HepG2 (cell line): Measurements from ENCODE around the gene FASTK.

Experiments used
- CTCF ChIP-seq: sonication (generic); formaldehyde crosslinking; IDR thresholded peaks from 2 replicates; pipeline ENCODE4 v1.5.0; 2020; ENCODE audit warnings: mild to moderate bottlenecking, missing genetic modification reagents, moderate library complexity
- FOSL2 ChIP-seq: sonication (generic); formaldehyde crosslinking; IDR thresholded peaks from 2 replicates; pipeline ENCODE4 v1.4.0; 2020; ENCODE audit warnings: missing genetic modification reagents
- NBN ChIP-seq: fragments of 450-650 bp; conservative IDR thresholded peaks from 2 replicates; pipeline ENCODE4 v1.6.1; 2017
- NFKBIZ ChIP-seq: IDR thresholded peaks from 2 replicates; pipeline ENCODE4 v1.6.1; 2018; ENCODE audit warnings: missing genetic modification reagents, missing compliant biosample characterization
- PTBP1 ChIP-seq: fragments of 200-400 bp; formaldehyde crosslinking; IDR thresholded peaks from 2 replicates; pipeline ENCODE4 v1.6.1; 2018; ENCODE audit warnings: low read length, low read depth; ENCODE audit not compliant: poor library complexity, severe bottlenecking
- REXO4 ChIP-seq: sonication (generic); formaldehyde crosslinking; IDR thresholded peaks from 2 replicates; pipeline ENCODE4 v1.8.0; 2022; ENCODE audit warnings: missing genetic modification reagents, mild to moderate bottlenecking, borderline replicate concordance
- ZNF274 ChIP-seq: sonication (generic); formaldehyde crosslinking; IDR thresholded peaks from 2 replicates; pipeline ENCODE4 v1.5.1; 2020; ENCODE audit warnings: mild to moderate bottlenecking, missing genetic modification reagents

DNA sequence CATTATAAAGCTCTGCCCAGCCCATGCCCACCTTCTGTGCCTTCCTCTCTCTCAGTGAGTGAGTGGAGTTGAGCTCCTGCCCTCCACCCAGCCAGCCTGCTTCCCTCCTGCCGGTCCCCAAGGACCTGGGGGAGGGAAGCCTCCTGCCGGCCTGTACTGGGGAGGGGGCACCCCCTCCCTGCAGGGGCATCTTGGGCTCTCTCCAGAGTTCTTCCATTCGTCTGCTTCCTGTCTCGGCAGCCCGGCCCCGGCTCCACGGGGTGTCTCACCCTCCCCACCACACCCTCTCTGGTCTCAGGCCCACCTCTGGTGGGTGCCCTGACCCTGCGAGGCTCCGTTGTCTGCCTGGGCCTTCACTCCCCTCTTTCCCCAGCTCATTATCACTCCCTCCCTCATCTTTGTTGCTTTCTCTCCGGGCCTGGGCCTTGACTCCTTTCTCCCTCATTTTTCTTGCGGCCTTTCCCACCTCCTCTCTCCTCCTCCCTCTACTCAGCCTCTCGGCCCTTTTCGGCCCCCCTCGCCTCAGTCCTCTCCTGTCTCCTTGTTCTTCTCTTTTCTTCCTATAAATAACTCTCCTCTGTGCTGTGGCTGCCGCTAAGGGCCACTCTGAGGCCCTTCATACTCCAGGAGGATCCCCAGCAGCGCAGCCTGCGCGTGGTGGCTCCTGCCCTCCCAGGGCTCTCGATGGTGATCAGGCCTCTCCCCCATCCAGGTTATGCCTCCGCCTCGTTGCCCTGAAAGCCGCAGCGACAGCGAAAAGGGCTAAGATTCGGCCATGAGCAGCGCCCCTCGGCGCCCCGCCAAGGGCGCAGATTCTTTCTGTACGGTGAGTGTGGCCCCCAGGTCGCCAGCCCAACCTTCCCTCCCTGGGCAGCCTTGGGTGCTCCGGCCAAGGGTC lies 19.1 kb downstream of the FASTK start:
- TF ChIP-seq CTCF (CRISPR knock-in tag) (no peak), NFKBIZ (no peak), FOSL2 (CRISPR knock-in tag) (no peak), PTBP1 (no peak), NBN (no peak), ZNF274 (CRISPR knock-in tag) (0 out of 2 replicates have a peak, but pooled peaks have one; percentile 15), REXO4 (CRISPR knock-in tag) (no peak)
